Erythroblast (primary cell): ENCODE data around the gene AKR1C1.
"Not testable (repeated sequence)": the region's sequence is repeated elsewhere in the genome, so short reads cannot be mapped to it uniquely, and the experiment has no call there.

Experiments
- GATA1 ChIP-seq: IDR thresholded peaks from 2 replicates; pipeline ENCODE4 v1.6.1; 2011; ENCODE audit warnings: low read depth, mild to moderate bottlenecking, control low read depth, low read length, moderate library complexity
- POLR2A ChIP-seq: IDR thresholded peaks from 2 replicates; pipeline ENCODE4 v1.6.1; 2011; ENCODE audit warnings: mild to moderate bottlenecking, low read length

GRCh38 chr10:4969289-4969688 lies 6.1 kb downstream of the AKR1C1 start:
- not testable (repeated sequence) for TF ChIP-seq POLR2A, GATA1
